SK-N-SH (cell line): ENCODE data around the gene JMJD8. TPM values are rescaled to one million over a fixed set of nuclear protein-coding genes. Genes with fewer than 3 reads are reported as not detected.

Experiments used
- CTCF ChIA-PET: fragments of 300-600, 350-600 bp; formaldehyde crosslinking; extraction: SDS; loops from one replicate; lab custom pipeline; 2021; lab: Yijun Ruan, JAX
- POLR2A ChIA-PET: fragments of 350-600 bp; sonication (Branson Sonifier 250); formaldehyde crosslinking; extraction: SDS; loops from one replicate; lab custom pipeline; 2020; ENCODE audit warnings: antibody characterized with exemption, inconsistent platforms; lab: Yijun Ruan, JAX
- DNase-seq: peaks from one replicate; pipeline ENCODE4 v3.0.0; 2012
- H2AFZ ChIP-seq: fragments of 200-600 bp; sonication (generic); 2 replicates; pipeline ENCODE4 v1.8.1; 2016; ENCODE audit warnings: antibody characterized with exemption, mild to moderate bottlenecking, low read depth
- H3F3A ChIP-seq: fragments of 200-600 bp; sonication (generic); replicated peaks from 2 replicates; pipeline ENCODE3; 2016; ENCODE audit warnings: antibody characterized with exemption, mild to moderate bottlenecking; ENCODE audit not compliant: insufficient read depth
- H3K27ac ChIP-seq, 2 experiments: fragments of 200-500 bp in 1 of 2; fragments of 200-600 bp in 1 of 2; sonication (Bioruptor generic) in 1 of 2; sonication (generic), shearing (Covaris generic) in 1 of 2; 2 replicates each; pipeline versions ENCODE4 v1.5.1 to v1.6.1; 2014 to 2016; ENCODE audit warnings: low read depth in 2 of 2, inconsistent platforms in 1 of 2, low read length in 1 of 2, mild to moderate bottlenecking in 1 of 2, mixed read lengths in 1 of 2
- H3K27me3 ChIP-seq: fragments of 200-600 bp; sonication (generic), shearing (Covaris generic); 2 replicates; pipeline ENCODE4 v1.6.1; 2016; ENCODE audit warnings: mixed run types; ENCODE audit not compliant: insufficient read depth
- H3K36me3 ChIP-seq, 2 experiments: fragments of 200-500 bp in 1 of 2; fragments of 200-600 bp in 1 of 2; sonication (Bioruptor generic) in 1 of 2; sonication (generic) in 1 of 2; replicated peaks in 1 of 2; 2 replicates each; pipeline versions ENCODE3 to v1.5.1; 2014 to 2016; ENCODE audit warnings: low read length in 1 of 2, mild to moderate bottlenecking in 1 of 2; ENCODE audit not compliant: insufficient read depth in 2 of 2, control insufficient read depth in 1 of 2
- H3K4me1 ChIP-seq, 2 experiments: fragments of 200-500 bp in 1 of 2; fragments of 200-600 bp in 1 of 2; sonication (Bioruptor generic) in 1 of 2; sonication (generic), shearing (Covaris generic) in 1 of 2; 2 replicates each; pipeline versions ENCODE4 v1.5.1 to v1.6.1; 2014 to 2016; ENCODE audit warnings: low read depth in 1 of 2, low read length in 1 of 2, mixed run types in 1 of 2; ENCODE audit not compliant: insufficient read depth in 2 of 2, control insufficient read depth in 1 of 2
- H3K4me2 ChIP-seq: fragments of 200-600 bp; sonication (generic), shearing (Covaris generic); 2 replicates; pipeline ENCODE4 v1.6.1; 2017; ENCODE audit warnings: mixed run types
- H3K4me3 ChIP-seq, 2 experiments: fragments of 200-500 bp in 1 of 2; fragments of 200-600 bp in 1 of 2; sonication (Bioruptor generic) in 1 of 2; sonication (generic), shearing (Covaris generic) in 1 of 2; 2 replicates each; pipeline versions ENCODE4 v1.5.1 to v1.8.1; 2014 to 2016; ENCODE audit warnings: low read depth in 2 of 2, inconsistent platforms in 1 of 2, low read length in 1 of 2, mild to moderate bottlenecking in 1 of 2, mixed read lengths in 1 of 2, moderate library complexity in 1 of 2
- H3K79me2 ChIP-seq: fragments of 200-600 bp; sonication (generic); 2 replicates; pipeline ENCODE4 v1.8.1; 2017; ENCODE audit warnings: mild to moderate bottlenecking; ENCODE audit not compliant: insufficient read depth
- H3K9ac ChIP-seq: fragments of 200-600 bp; sonication (generic); 2 replicates; pipeline ENCODE4 v1.6.1; 2017; ENCODE audit warnings: mixed run types
- H3K9me2 ChIP-seq: fragments of 200-600 bp; sonication (generic); 2 replicates; pipeline ENCODE4 v1.6.1; 2017; ENCODE audit warnings: mixed run types
- H3K9me3 ChIP-seq: fragments of 200-600 bp; sonication (generic); 2 replicates; pipeline ENCODE4 v1.6.1; 2017; ENCODE audit warnings: mixed run types, mild to moderate bottlenecking, moderate library complexity
- H4K20me1 ChIP-seq: fragments of 200-600 bp; sonication (generic); 2 replicates; pipeline ENCODE4 v1.6.1; 2017; ENCODE audit warnings: mild to moderate bottlenecking, mixed run types; ENCODE audit not compliant: insufficient read depth
- CHD2 ChIP-seq: fragments of 150-350 bp; IDR thresholded peaks from 2 replicates; pipeline ENCODE4 v1.6.1; 2018; ENCODE audit warnings: low read length; ENCODE audit not compliant: partially characterized antibody
- EP300 ChIP-seq, 2 experiments: IDR thresholded peaks; 2 replicates each; pipeline versions ENCODE4 v1.4.0 to v1.6.1; 2012; ENCODE audit warnings: borderline replicate concordance in 1 of 2, low read depth in 1 of 2, low read length in 1 of 2
- FOSL2 ChIP-seq: IDR thresholded peaks from 2 replicates; pipeline ENCODE4 v1.4.0; 2012; ENCODE audit warnings: low read depth, mild to moderate bottlenecking, moderate library complexity, borderline replicate concordance
- FOXJ3 ChIP-seq: sonication (generic); formaldehyde crosslinking; IDR thresholded peaks from 2 replicates; pipeline ENCODE4 v1.5.1; 2020; ENCODE audit warnings: mild to moderate bottlenecking, missing genetic modification reagents
- FOXM1 ChIP-seq: IDR thresholded peaks from 2 replicates; pipeline ENCODE4 v1.4.0; 2012; ENCODE audit warnings: low read depth, mild to moderate bottlenecking
- MEF2A ChIP-seq: IDR thresholded peaks from 2 replicates; pipeline ENCODE4 v1.4.0; 2012; ENCODE audit warnings: low read depth, borderline replicate concordance
- MXI1 ChIP-seq: IDR thresholded peaks from 2 replicates; pipeline ENCODE4 v1.6.1; 2012; ENCODE audit warnings: mild to moderate bottlenecking, low read depth, low read length, improper control_type of control experiment
- NFIC ChIP-seq: IDR thresholded peaks from 2 replicates; pipeline ENCODE4 v1.4.0; 2012; ENCODE audit warnings: borderline replicate concordance
- PBX3 ChIP-seq: IDR thresholded peaks from 2 replicates; pipeline ENCODE4; 2012
- RAD21 ChIP-seq: IDR thresholded peaks from 2 replicates; pipeline ENCODE4 v1.6.1; 2012; ENCODE audit warnings: mild to moderate bottlenecking, low read length
- RFX5 ChIP-seq: IDR thresholded peaks from 2 replicates; pipeline ENCODE4 v1.6.1; 2012; ENCODE audit warnings: mild to moderate bottlenecking, improper control_type of control experiment, low read length
- RXRA ChIP-seq: IDR thresholded peaks from 2 replicates; pipeline ENCODE4 v1.4.0; 2012; ENCODE audit warnings: low read depth, mild to moderate bottlenecking, borderline replicate concordance
- SMC3 ChIP-seq: IDR thresholded peaks from 2 replicates; pipeline ENCODE4 v1.6.1; 2012; ENCODE audit warnings: low read depth, low read length, improper control_type of control experiment
- USF1 ChIP-seq: IDR thresholded peaks from 2 replicates; pipeline ENCODE4 v1.4.0; 2012; ENCODE audit warnings: low read depth, borderline replicate concordance
- USF2 ChIP-seq: fragments of 150-350 bp; IDR thresholded peaks from 2 replicates; pipeline ENCODE4 v1.6.1; 2017; ENCODE audit warnings: antibody characterized with exemption, low read length, low read depth, borderline replicate concordance
- ZBTB33 ChIP-seq: IDR thresholded peaks from 2 replicates; pipeline ENCODE4 v1.4.0; 2012; ENCODE audit warnings: low read depth, borderline replicate concordance
- WGBS: methylation state at CpG from one replicate; pipeline ENCODE4 v1.1.6; 2017; ENCODE audit warnings: low lambda C conversion rate; 5-methylcytosine and 5-hydroxymethylcytosine counted together
- polyA plus RNA-seq, 3 experiments: library from polyadenylated mRNA; depleted of rRNA; stranded (reverse); fragments of >200 nt; gene quantifications; 2 replicates each; pipeline ENCODE4 v1.2.3, GENCODE V29; 2012

The JMJD8 gene
- polyA plus RNA-seq, 1 of the 3 experiments (the other 2 are of a cell fraction), result 67.0 TPM

- no peak overlapping the region; a peak in 1 of 4 replicates for H3K27ac ChIP-seq
- TF ChIP-seq RFX5 (no peak), EP300 (IDR thresholded peaks at IDR 0.05; ENCODE audit: borderline replicate concordance in 1 of 2, low read depth in 1 of 2, low read length in 1 of 2) (no peak), FOSL2 (no peak)
- H4K20me1 ChIP-seq, result 0 out of 2 replicates have a peak, but pooled peaks cover 14% of the 10 kb centered on the region
- no peak for DNase-seq
- H3K4me3 ChIP-seq, result no peak overlapping the region
- CTCF ChIA-PET, result interaction anchor here (0.9 to 20.3 kb wide), 6 partner anchors 13 to 60 kb away, joined by 3 to 358 read pairs (median 4); partner anchors contain the start of genes ANTKMT, CIAO3, FBXL16 and METRN
- no peak overlapping the region for H3K9ac ChIP-seq
- H3F3A ChIP-seq, result peaks cover 17% of the 10 kb centered on the region
- H3K4me1 ChIP-seq, result peaks cover 4 to 28% of the 10 kb centered on the region in 2 experiments; a peak in 2 of 4 replicates
- POLR2A ChIA-PET, result interaction anchor here (1.3 to 2.6 kb wide), 2 partner anchors 10 to 19 kb away, joined by 3 to 13 read pairs; partner anchors contain the start of gene METRN
- H3K4me2 ChIP-seq, result peak overlapping the region; percentile 99; the same call in 1 of the 2 replicates
- H2AFZ ChIP-seq, result no peak overlapping the region
- no peaks in the 10 kb centered on the region; the same call in 1 of the 2 replicates for H3K79me2 ChIP-seq
- H3K9me2 ChIP-seq, result no peaks in the 10 kb centered on the region
- peaks cover 0 to 2% of the 10 kb centered on the region in 2 experiments for H3K36me3 ChIP-seq
- no peaks in the 10 kb centered on the region for H3K27me3 ChIP-seq
- H3K9me3 ChIP-seq, result no peaks in the 10 kb centered on the region
- WGBS, result no CpG with 5 or more reads among the region's 9 CpGs
These were observed 42.0 kb upstream of the JMJD8 start for GRCh38 chr16:726188-726437.

GRCh38 chr16:725463-726187 is 41.5 kb upstream of the JMJD8 start:
- H3K9ac ChIP-seq, result no peak overlapping the region
- peaks cover 4 to 28% of the 10 kb centered on the region in 2 experiments; a peak in 2 of 4 replicates for H3K4me1 ChIP-seq
- TF ChIP-seq CHD2 (no peak), PBX3 (no peak), MXI1 (no peak), NFIC (no peak), USF2 (no peak), SMC3 (no peak), FOSL2 (no peak), MEF2A (no peak), RXRA (no peak), RAD21 (no peak), EP300 (IDR thresholded peaks at IDR 0.05; ENCODE audit: borderline replicate concordance in 1 of 2, low read depth in 1 of 2, low read length in 1 of 2) (no peak), FOXM1 (no peak), ZBTB33 (no peak), FOXJ3 (CRISPR knock-in tag) (no peak), USF1 (no peak)
- no peaks in the 10 kb centered on the region; the same call in 1 of the 2 replicates for H3K79me2 ChIP-seq
- H2AFZ ChIP-seq, result no peak overlapping the region
- POLR2A ChIA-PET, result interaction anchor here (1.0 to 2.6 kb wide), 4 partner anchors 9 to 19 kb away, joined by 3 to 13 read pairs (median 3); partner anchors contain the start of gene METRN
- no peak for DNase-seq
- H4K20me1 ChIP-seq, result 0 out of 2 replicates have a peak, but pooled peaks cover 14% of the 10 kb centered on the region
- no peak overlapping the region for H3K4me2 ChIP-seq
- peaks cover 0 to 2% of the 10 kb centered on the region in 2 experiments for H3K36me3 ChIP-seq
- H3K9me3 ChIP-seq, result no peaks in the 10 kb centered on the region
- no peaks in the 10 kb centered on the region for H3K27me3 ChIP-seq
- no peak overlapping the region; a peak in 1 of 4 replicates for H3K27ac ChIP-seq
- 84% methylated on average over 6 of the region's 23 CpGs for WGBS
- no peak overlapping the region for H3K4me3 ChIP-seq
- CTCF ChIA-PET, result interaction anchor here (1.0 to 20.3 kb wide), 5 partner anchors 12 to 60 kb away, joined by 3 to 358 read pairs (median 4); partner anchors contain the start of genes ANTKMT, CIAO3, FBXL16 and METRN
- H3F3A ChIP-seq, result peaks cover 17% of the 10 kb centered on the region
- no peaks in the 10 kb centered on the region for H3K9me2 ChIP-seq
